Aorta (tissue), 5 donors: Measurements from ENCODE around the gene OR8B3. TPM values are rescaled to one million over a fixed set of nuclear protein-coding genes. Genes with fewer than 3 reads are reported as not detected.

Source experiments
- ATAC-seq: fragments of 200-7000 bp; cut with Tn5 transposase; one replicate; pipeline ENCODE4 v1.9.1; 2022; ENCODE audit warnings: moderate library complexity; ENCODE audit not compliant: low FRiP score
- DNase-seq, 2 donors: peaks; one replicate each; pipeline ENCODE4 v3.0.0-alpha.2; 2020
- H3K27ac ChIP-seq, 2 donors: one replicate each; pipeline ENCODE4 v1.5.1; 2013; ENCODE audit warnings: low read length in 2 of 2, mild to moderate bottlenecking in 2 of 2, moderate library complexity in 2 of 2, control low read depth in 1 of 2, inconsistent platforms in 1 of 2, low read depth in 1 of 2
- H3K27me3 ChIP-seq, 2 donors: one replicate each; pipeline ENCODE4 v1.6.1; 2013; ENCODE audit warnings: control low read depth in 1 of 2, low read length in 1 of 2, mild to moderate bottlenecking in 1 of 2, moderate library complexity in 1 of 2; ENCODE audit not compliant: insufficient read depth in 2 of 2, control insufficient read depth in 1 of 2
- H3K36me3 ChIP-seq, 2 donors: one replicate each; pipeline ENCODE4 v1.6.1; 2013; ENCODE audit warnings: control low read depth in 1 of 2, low read length in 1 of 2, mild to moderate bottlenecking in 1 of 2; ENCODE audit not compliant: insufficient read depth in 2 of 2, control insufficient read depth in 1 of 2
- H3K4me1 ChIP-seq, 2 donors: one replicate each; pipeline ENCODE4 v1.6.1; 2013; ENCODE audit warnings: low read length in 2 of 2, control low read depth in 1 of 2, mild to moderate bottlenecking in 1 of 2, moderate library complexity in 1 of 2; ENCODE audit not compliant: insufficient read depth in 2 of 2, control insufficient read depth in 1 of 2
- H3K4me3 ChIP-seq, 2 donors: one replicate each; pipeline ENCODE4 v1.5.1; 2013; ENCODE audit warnings: low read length in 2 of 2, control low read depth in 1 of 2, mild to moderate bottlenecking in 1 of 2
- H3K9me3 ChIP-seq: one replicate; pipeline ENCODE4 v1.6.1; 2013; ENCODE audit warnings: mild to moderate bottlenecking, low read length; ENCODE audit not compliant: control insufficient read depth
- WGBS, 2 donors: extraction: QIAGEN DNeasy Blood & Tissue Kit; methylation state at CpG; one replicate each; pipeline ENCODE4 v1.1.7; 2013; 5-methylcytosine and 5-hydroxymethylcytosine counted together
- intact Hi-C, 2 donors: fragments of 100-400 bp; cut with DNase I; formaldehyde crosslinking; loops; one replicate each; pipeline versions ENCODE4 v1.14.2 to v1.15.0; 2022
- long read RNA-seq, 2 donors: library from polyadenylated mRNA; unstranded; transcript quantifications; one replicate each; pipeline ENCODE4 v2.0.0, GENCODE V29; 2020 to 2021
- polyA plus RNA-seq, 2 donors: library from polyadenylated mRNA; stranded (reverse); fragments of 200-250 nt; gene quantifications; one replicate each; pipeline ENCODE4 v1.2.3, GENCODE V29; 2013
- total RNA-seq, 2 donors: library from RNA; stranded (reverse); fragmentation: NEBNext Ultra II Directional; extraction: Animal tissue kit (Norgen Biotek cat#: 25700); gene quantifications; one replicate each; pipeline ENCODE4 v1.2.1, GENCODE V29; 2021
- donor health status: healthy with polysubstance abuse.
- donor health status: Bipolar disorder and iron deficiency.
- donor health status: DM: no; HTN: no; CAD: no.
- donor health status: DM: no; HTN: no; CAD: no.
- donor health status: DM: yes; HTN: yes; CAD: no.

The OR8B3 gene
- total RNA-seq (not detected), polyA plus RNA-seq (not detected)
- long read RNA-seq, donor 1: 0 reads
- long read RNA-seq, donor 2: 0 reads

GRCh38 chr11:124398924-124399323 lies at the start of gene OR8B3:
Gene OR8B3, minus strand, starts transcription at chr11:124399024. Its CDS starts 1,673 bp downstream, at chr11:124397351.
- Histone ChIP-seq H3K9me3 (no peaks in the 10 kb centered on the region), H3K4me3 (no peak within 1 kb of the TSS), H3K4me1 (no peaks in the 10 kb centered on the region), H3K27me3 (no peaks in the 10 kb centered on the region), H3K27ac (no peak within 1 kb of the TSS), H3K36me3 (no peaks in the 10 kb centered on the region)
- ATAC-seq (no peak), DNase-seq (no peak)
- intact Hi-C loops: no loop called here

- 75 to 81% methylated on average over 1 of the region's 1 CpG for WGBS, 2 donors
- Histone ChIP-seq H3K27ac (no peak overlapping the region), H3K4me1 (no peaks in the 10 kb centered on the region), H3K9me3 (no peaks in the 10 kb centered on the region), H3K27me3 (no peaks in the 10 kb centered on the region), H3K4me3 (no peak overlapping the region), H3K36me3 (no peaks in the 10 kb centered on the region)
- intact Hi-C loops: no loop called here
- ATAC-seq (no peak), DNase-seq (no peak)
Measured at GRCh38 chr11:124446916-124447315, 48.1 kb upstream of the OR8B3 start.

- intact Hi-C loops: no loop called here
- 87 to 95% methylated on average over 1 of the region's 1 CpG for WGBS, 2 donors
- H3K36me3 ChIP-seq: no peaks in the 10 kb centered on the region
Measured at GRCh38 chr11:124445646-124446150, 46.9 kb upstream of the OR8B3 start, which contains the start of gene OR8B8. Gene OR8B8, minus strand, starts transcription at chr11:124445696. Its CDS starts 4,611 bp downstream, at chr11:124441085.

GRCh38 chr11:124442847-124443246 lies 44.0 kb upstream of the OR8B3 start:
- H3K36me3 ChIP-seq: no peaks in the 10 kb centered on the region
- ATAC-seq: no peak
- intact Hi-C loops: no loop called here
- no peaks in the 10 kb centered on the region for H3K9me3 ChIP-seq
- H3K4me3 ChIP-seq: no peak overlapping the region
- H3K27me3 ChIP-seq: peaks cover 0 to 3% of the 10 kb centered on the region in 2 donors
- DNase-seq: no peak
- WGBS, 2 donors: 52 to 69% methylated on average over 2 of the region's 2 CpGs
- no peaks in the 10 kb centered on the region for H3K4me1 ChIP-seq
- no peak overlapping the region for H3K27ac ChIP-seq

More at GRCh38 chr11:124445646-124446150, 46.9 kb upstream of the OR8B3 start, which contains the start of gene OR8B8:
- Histone ChIP-seq H3K9me3 (no peaks in the 10 kb centered on the region), H3K4me3 (no peak within 1 kb of the TSS), H3K27me3 (no peaks in the 10 kb centered on the region), H3K27ac (no peak within 1 kb of the TSS), H3K4me1 (no peaks in the 10 kb centered on the region)
- DNase-seq (no peak), ATAC-seq (no peak)

GRCh38 chr11:124442442-124442841 lies 43.6 kb upstream of the OR8B3 start:
- no peaks in the 10 kb centered on the region for H3K9me3 ChIP-seq
- 40 to 44% methylated on average over 6 of the region's 6 CpGs for WGBS, 2 donors
- ATAC-seq (no peak), DNase-seq (no peak)
- peaks cover 0 to 3% of the 10 kb centered on the region in 2 donors for H3K27me3 ChIP-seq
- H3K4me1 ChIP-seq: no peaks in the 10 kb centered on the region
- intact Hi-C loops: no loop called here
- H3K27ac ChIP-seq: no peak overlapping the region
- no peak overlapping the region for H3K4me3 ChIP-seq
- no peaks in the 10 kb centered on the region for H3K36me3 ChIP-seq

GRCh38 chr11:124441519-124441918 lies 42.7 kb upstream of the OR8B3 start:
- DNase-seq (no peak), ATAC-seq (no peak)
- 84% methylated on average over 7 of the region's 7 CpGs for WGBS, 2 donors
- H3K27ac ChIP-seq: no peak overlapping the region
- no peaks in the 10 kb centered on the region for H3K4me1 ChIP-seq
- no peaks in the 10 kb centered on the region for H3K9me3 ChIP-seq
- peaks cover 0 to 3% of the 10 kb centered on the region in 2 donors for H3K27me3 ChIP-seq
- H3K36me3 ChIP-seq: no peaks in the 10 kb centered on the region
- H3K4me3 ChIP-seq: no peak overlapping the region
- intact Hi-C loops: no loop called here

GRCh38 chr11:124441081-124441480 lies 42.3 kb upstream of the OR8B3 start:
- 85% methylated on average over 5 of the region's 5 CpGs for WGBS, 2 donors
- Histone ChIP-seq H3K27ac (no peak overlapping the region), H3K27me3 (peaks cover 0 to 3% of the 10 kb centered on the region in 2 donors), H3K36me3 (no peaks in the 10 kb centered on the region), H3K4me3 (no peak overlapping the region), H3K4me1 (no peaks in the 10 kb centered on the region), H3K9me3 (no peaks in the 10 kb centered on the region)
- DNase-seq: no peak
- ATAC-seq: no peak
- intact Hi-C loops: no loop called here

GRCh38 chr11:124440608-124441007 lies 41.8 kb upstream of the OR8B3 start:
- ATAC-seq (no peak), DNase-seq (no peak)
- no peaks in the 10 kb centered on the region for H3K4me1 ChIP-seq
- H3K9me3 ChIP-seq: no peaks in the 10 kb centered on the region
- no peak overlapping the region for H3K27ac ChIP-seq
- intact Hi-C loops: no loop called here
- peaks cover 0 to 3% of the 10 kb centered on the region in 2 donors for H3K27me3 ChIP-seq
- 81 to 84% methylated on average over 4 of the region's 4 CpGs for WGBS, 2 donors
- H3K36me3 ChIP-seq: no peaks in the 10 kb centered on the region
- H3K4me3 ChIP-seq: no peak overlapping the region

- Histone ChIP-seq H3K27me3 (no peaks in the 10 kb centered on the region), H3K36me3 (no peaks in the 10 kb centered on the region), H3K9me3 (peaks cover 2% of the 10 kb centered on the region), H3K4me1 (no peaks in the 10 kb centered on the region), H3K4me3 (no peak overlapping the region), H3K27ac (no peak overlapping the region)
- DNase-seq (no peak), ATAC-seq (no peak)
- intact Hi-C loops: no loop called here
- 88% methylated on average over 2 of the region's 2 CpGs for WGBS, 2 donors
Measured at GRCh38 chr11:124434699-124435098, 35.9 kb upstream of the OR8B3 start.
